OCI-LY3 (cell line): ENCODE data around the gene SLC22A12.
"Not testable (repeated sequence)": the region's sequence is repeated elsewhere in the genome, so short reads cannot be mapped to it uniquely, and the experiment has no call there.

Source experiments
- H2AFZ ChIP-seq: fragments of 200-600, 300-600 bp; shearing (Covaris generic); 2 replicates; pipeline ENCODE4 v1.6.0; 2014; ENCODE audit warnings: antibody characterized with exemption, low read depth, low read length
- H3K27ac ChIP-seq: fragments of 200-600, 300-600 bp; sonication (generic); 2 replicates; pipeline ENCODE4 v1.5.1; 2014; ENCODE audit warnings: mild to moderate bottlenecking, low read length, moderate library complexity, mixed read lengths
- H3K27me3 ChIP-seq: fragments of 200-600, 300-600 bp; sonication (generic); 2 replicates; pipeline ENCODE4 v1.6.1; 2014; ENCODE audit warnings: low read depth, low read length, mixed read lengths
- H3K36me3 ChIP-seq: fragments of 200-600, 300-600 bp; sonication (generic); replicated peaks from 2 replicates; pipeline ENCODE3; 2014; ENCODE audit warnings: low read depth, low read length, mixed read lengths
- H3K4me1 ChIP-seq: fragments of 300-600, 200-600 bp; sonication (generic); 2 replicates; pipeline ENCODE4 v1.6.1; 2014; ENCODE audit warnings: low read length, mixed read lengths
- H3K4me2 ChIP-seq: fragments of 200-600, 300-600 bp; sonication (generic); 2 replicates; pipeline ENCODE4 v1.6.1; 2014; ENCODE audit warnings: low read length, mixed read lengths
- H3K4me3 ChIP-seq: fragments of 300-600, 200-600 bp; sonication (generic); 2 replicates; pipeline ENCODE4 v1.5.1; 2014; ENCODE audit warnings: antibody characterized with exemption, mild to moderate bottlenecking, low read length, moderate library complexity
- H3K79me2 ChIP-seq: fragments of 300-600, 200-600 bp; shearing (Covaris generic); 2 replicates; pipeline ENCODE4 v1.6.1; 2014; ENCODE audit warnings: mild to moderate bottlenecking, low read length, mixed read lengths
- H3K9ac ChIP-seq: fragments of 300-600, 200-600 bp; shearing (Covaris generic); 2 replicates; pipeline ENCODE4 v1.6.0; 2014; ENCODE audit warnings: mild to moderate bottlenecking, low read length, moderate library complexity
- H3K9me3 ChIP-seq: fragments of 200-600, 300-600 bp; shearing (Covaris generic); 2 replicates; pipeline ENCODE4 v1.6.1; 2014; ENCODE audit warnings: low read length, mixed read lengths; ENCODE audit not compliant: insufficient read depth
- H4K20me1 ChIP-seq: fragments of 200-600, 300-600 bp; sonication (generic); 2 replicates; pipeline ENCODE4 v1.6.1; 2016; ENCODE audit warnings: low read length, mixed read lengths; ENCODE audit not compliant: insufficient read depth
- CTCF ChIP-seq: fragments of 200-600, 300-600 bp; sonication (generic); IDR thresholded peaks from 2 replicates; pipeline ENCODE4 v1.5.1; 2014; ENCODE audit warnings: antibody characterized with exemption, low read length, low read depth
- EZH2phosphoT487 ChIP-seq: fragments of 200-600 bp; shearing (Covaris generic); IDR thresholded peaks from 2 replicates; pipeline ENCODE4 v1.6.1; 2018; ENCODE audit warnings: antibody characterized with exemption, mixed run types, low read depth

SLC22A12 gene

GRCh38 chr11:64592234-64592615 is 1.2 kb downstream of the SLC22A12 start:
- peaks cover 6% of the 10 kb centered on the region; the same call in 1 of the 2 replicates for H3K9me3 ChIP-seq
- H3K27ac ChIP-seq: no peak overlapping the region
- H4K20me1 ChIP-seq: no peaks in the 10 kb centered on the region
- no peak overlapping the region for H3K4me2 ChIP-seq
- H3K27me3 ChIP-seq: peaks cover 17% of the 10 kb centered on the region; the same call in 1 of the 2 replicates
- H2AFZ ChIP-seq: no peak overlapping the region
- H3K4me1 ChIP-seq: no peaks in the 10 kb centered on the region
- H3K9ac ChIP-seq: no peak overlapping the region
- no peak overlapping the region for H3K4me3 ChIP-seq
- TF ChIP-seq EZH2phosphoT487 (no peak), CTCF (no peak)
- H3K79me2 ChIP-seq: no peaks in the 10 kb centered on the region
- H3K36me3 ChIP-seq: no peaks in the 10 kb centered on the region

- Histone ChIP-seq H3K9me3 (peaks cover 6% of the 10 kb centered on the region; the same call in 1 of the 2 replicates), H3K4me3 (no peak overlapping the region), H3K9ac (no peak overlapping the region), H3K4me1 (no peaks in the 10 kb centered on the region), H3K27ac (no peak overlapping the region), H3K36me3 (no peaks in the 10 kb centered on the region), H3K79me2 (no peaks in the 10 kb centered on the region), H4K20me1 (no peaks in the 10 kb centered on the region), H2AFZ (no peak overlapping the region), H3K27me3 (peaks cover 16% of the 10 kb centered on the region; the same call in 1 of the 2 replicates), H3K4me2 (no peak overlapping the region)
- TF ChIP-seq EZH2phosphoT487: no peak
- TF ChIP-seq CTCF: no peak
Measured at GRCh38 chr11:64592656-64593055, 1.6 kb downstream of the SLC22A12 start.

- TF ChIP-seq EZH2phosphoT487 (no peak), CTCF (no peak)
- H3K36me3 ChIP-seq: no peaks in the 10 kb centered on the region
- no peaks in the 10 kb centered on the region for H4K20me1 ChIP-seq
- no peak overlapping the region for H2AFZ ChIP-seq
- 0 out of 2 replicates have a peak, but pooled peaks cover 9% of the 10 kb centered on the region for H3K27me3 ChIP-seq
- no peak overlapping the region for H3K4me2 ChIP-seq
- H3K79me2 ChIP-seq: no peaks in the 10 kb centered on the region
- no peaks in the 10 kb centered on the region for H3K4me1 ChIP-seq
- H3K9me3 ChIP-seq: peaks cover 6% of the 10 kb centered on the region; the same call in 1 of the 2 replicates
- H3K27ac ChIP-seq: no peak overlapping the region
- no peak overlapping the region for H3K9ac ChIP-seq
- no peak overlapping the region for H3K4me3 ChIP-seq
Measured at GRCh38 chr11:64593156-64594105, 2.4 kb downstream of the SLC22A12 start.

GRCh38 chr11:64594159-64594939 is 3.3 kb downstream of the SLC22A12 start:
- TF ChIP-seq EZH2phosphoT487 (no peak), CTCF (no peak)
- H3K79me2 ChIP-seq: no peaks in the 10 kb centered on the region
- H2AFZ ChIP-seq: no peak overlapping the region
- H3K4me1 ChIP-seq: no peaks in the 10 kb centered on the region
- no peaks in the 10 kb centered on the region for H3K36me3 ChIP-seq
- no peak overlapping the region for H3K9ac ChIP-seq
- H3K4me3 ChIP-seq: no peak overlapping the region
- no peak overlapping the region for H3K27ac ChIP-seq
- no peaks in the 10 kb centered on the region for H3K27me3 ChIP-seq
- 0 out of 2 replicates have a peak, but pooled peaks cover 2% of the 10 kb centered on the region for H3K9me3 ChIP-seq
- no peak overlapping the region for H3K4me2 ChIP-seq
- H4K20me1 ChIP-seq: no peaks in the 10 kb centered on the region

GRCh38 chr11:64595922-64596321 is 4.9 kb downstream of the SLC22A12 start:
- not testable (repeated sequence) for H3K36me3 ChIP-seq, H3K27me3 ChIP-seq, H3K9me3 ChIP-seq, H3K4me3 ChIP-seq, H3K4me1 ChIP-seq, H3K4me2 ChIP-seq, H3K79me2 ChIP-seq, H2AFZ ChIP-seq, H4K20me1 ChIP-seq, H3K9ac ChIP-seq, H3K27ac ChIP-seq
